Kidney glomerular epithelial cell (primary cell): ENCODE measurements around the gene CCDC124.
"Not testable (repeated sequence)": the region's sequence is repeated elsewhere in the genome, so short reads cannot be mapped to it uniquely, and the experiment has no call there.

Experiments
- DNase-seq: peaks from one replicate; lab custom pipeline; 2025; lab: John Stamatoyannopoulos, UW

CCDC124 gene

GRCh38 chr19:17932485-17933338 is at the start of gene CCDC124:
Gene CCDC124 (plus strand): TSS chr19:17933015. CDS start chr19:17936421, 3,406 bp downstream.
- peak; percentile 82 for DNase-seq

- DNase-seq, result no peak
These were observed 49.0 kb upstream of the CCDC124 start for GRCh38 chr19:17883627-17884410.

GRCh38 chr19:17886515-17886914 is 46.3 kb upstream of the CCDC124 start:
- no peak for DNase-seq

GRCh38 chr19:17887221-17887620 is 45.6 kb upstream of the CCDC124 start:
- DNase-seq, result not testable (repeated sequence)

- DNase-seq, result no peak
These were observed 44.6 kb upstream of the CCDC124 start for GRCh38 chr19:17888260-17888659.

- DNase-seq, result peak; percentile 7
These were observed 43.1 kb upstream of the CCDC124 start for GRCh38 chr19:17889609-17890214.

GRCh38 chr19:17893766-17894165 is 39.0 kb upstream of the CCDC124 start:
- no peak for DNase-seq

- DNase-seq, result no peak
These were observed 30.1 kb upstream of the CCDC124 start for GRCh38 chr19:17902701-17903100.

- DNase-seq, result no peak
These were observed 24.6 kb upstream of the CCDC124 start for GRCh38 chr19:17908244-17908643.

GRCh38 chr19:17909003-17909732 is 23.6 kb upstream of the CCDC124 start:
- no peak for DNase-seq

GRCh38 chr19:17910791-17911360 is 21.9 kb upstream of the CCDC124 start:
- no peak for DNase-seq

- no peak for DNase-seq
These were observed 16.7 kb upstream of the CCDC124 start for GRCh38 chr19:17915940-17916593.

- DNase-seq, result not testable (repeated sequence)
These were observed 14.7 kb upstream of the CCDC124 start for GRCh38 chr19:17918151-17918550.

- DNase-seq, result not testable (repeated sequence)
These were observed 13.7 kb upstream of the CCDC124 start for GRCh38 chr19:17919122-17919521.

- no peak for DNase-seq
These were observed 12.3 kb upstream of the CCDC124 start for GRCh38 chr19:17920527-17920926.

- DNase-seq, result no peak
These were observed 10.7 kb upstream of the CCDC124 start for GRCh38 chr19:17922138-17922537.

GRCh38 chr19:17926044-17926443 is 6.8 kb upstream of the CCDC124 start:
- DNase-seq, result no peak

GRCh38 chr19:17929056-17929455 is 3.8 kb upstream of the CCDC124 start:
- DNase-seq, result no peak

- DNase-seq, result peak; percentile 32
These were observed 1.2 kb upstream of the CCDC124 start for GRCh38 chr19:17931532-17932191.

GRCh38 chr19:17933414-17934129 is 757 bp downstream of the CCDC124 start:
- peak; percentile 30 for DNase-seq
